HS-5 (cell line): ENCODE data around the gene SURF4.

Experiments
- DNase-seq: peaks from one replicate; pipeline ENCODE4 v3.0.0-alpha.2; 2012; ENCODE audit warnings: low read depth

SURF4 gene

DNA sequence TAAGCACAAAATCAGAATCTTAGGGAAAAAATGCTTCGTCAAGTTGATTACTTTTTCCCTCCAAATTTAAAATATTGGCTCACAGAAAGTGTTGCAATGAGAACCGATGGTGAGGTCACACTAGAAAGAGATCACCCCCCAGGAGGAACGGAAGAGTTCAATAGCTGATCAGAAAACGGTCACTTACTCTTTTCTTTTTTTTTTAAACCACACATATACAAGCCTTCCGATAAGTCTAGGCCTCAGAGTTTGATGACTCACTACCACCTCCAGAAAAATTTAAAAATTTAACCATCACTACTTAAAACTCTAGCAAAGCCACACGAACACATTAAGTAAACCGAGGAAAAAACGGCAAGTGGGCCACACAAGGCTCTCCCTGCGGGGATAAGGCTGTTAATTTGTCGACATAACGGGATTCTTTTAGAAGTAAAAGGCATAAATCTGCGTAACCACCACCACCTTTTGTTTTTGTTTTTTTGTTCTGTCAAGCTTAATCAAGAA is 1.2 kb downstream of the SURF4 start:
- DNase-seq, result peak; percentile 46

- no peak for DNase-seq
These were observed 3.7 kb downstream of the SURF4 start for GRCh38 chr9:133372144-133372543.

DNA sequence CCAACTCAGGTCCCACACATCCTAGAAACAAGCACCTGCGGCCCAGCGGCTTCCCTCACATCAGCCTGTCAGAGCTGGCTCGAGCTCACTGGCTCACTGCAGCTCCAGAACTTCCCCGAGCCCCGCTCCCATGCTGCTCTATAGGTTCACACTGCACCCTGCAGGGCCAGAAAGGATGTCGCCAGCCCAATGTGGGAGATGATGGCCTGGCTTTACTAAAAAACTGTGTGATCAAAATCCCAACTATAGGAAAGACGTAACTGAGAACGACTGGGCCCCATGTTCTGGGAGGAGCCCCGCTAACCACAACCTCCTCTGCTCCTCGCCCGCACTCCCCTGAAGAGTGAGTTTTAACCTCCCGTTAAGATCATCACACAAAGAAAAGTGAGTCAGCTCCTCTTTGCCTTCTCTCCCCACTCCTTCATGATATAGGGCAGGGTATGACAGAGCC is 4.6 kb downstream of the SURF4 start:
- no peak for DNase-seq

DNA sequence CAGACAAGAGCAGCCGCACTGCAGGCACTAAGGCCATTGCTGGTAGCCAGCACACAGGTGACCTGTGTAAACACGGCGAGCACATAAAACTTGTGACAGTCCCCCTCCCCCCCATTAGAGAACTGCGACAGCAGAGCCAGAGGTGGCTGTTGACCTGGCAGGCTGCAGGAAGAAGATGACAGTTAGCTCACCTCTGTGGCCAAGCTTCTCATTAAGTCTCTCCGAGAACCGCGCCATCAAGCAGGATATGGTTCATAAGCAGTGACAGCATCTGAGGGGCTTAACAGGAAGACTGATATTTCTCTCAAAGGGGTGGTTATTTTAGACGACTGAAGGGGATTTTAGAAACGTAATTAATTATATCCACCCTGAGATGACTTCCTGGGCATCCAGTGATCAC is 5.2 kb downstream of the SURF4 start:
- DNase-seq, result no peak

- no peak for DNase-seq
These were observed 5.9 kb downstream of the SURF4 start for GRCh38 chr9:133369933-133370332.

- DNase-seq, result no peak
These were observed 6.4 kb downstream of the SURF4 start for GRCh38 chr9:133369422-133369821.

DNA sequence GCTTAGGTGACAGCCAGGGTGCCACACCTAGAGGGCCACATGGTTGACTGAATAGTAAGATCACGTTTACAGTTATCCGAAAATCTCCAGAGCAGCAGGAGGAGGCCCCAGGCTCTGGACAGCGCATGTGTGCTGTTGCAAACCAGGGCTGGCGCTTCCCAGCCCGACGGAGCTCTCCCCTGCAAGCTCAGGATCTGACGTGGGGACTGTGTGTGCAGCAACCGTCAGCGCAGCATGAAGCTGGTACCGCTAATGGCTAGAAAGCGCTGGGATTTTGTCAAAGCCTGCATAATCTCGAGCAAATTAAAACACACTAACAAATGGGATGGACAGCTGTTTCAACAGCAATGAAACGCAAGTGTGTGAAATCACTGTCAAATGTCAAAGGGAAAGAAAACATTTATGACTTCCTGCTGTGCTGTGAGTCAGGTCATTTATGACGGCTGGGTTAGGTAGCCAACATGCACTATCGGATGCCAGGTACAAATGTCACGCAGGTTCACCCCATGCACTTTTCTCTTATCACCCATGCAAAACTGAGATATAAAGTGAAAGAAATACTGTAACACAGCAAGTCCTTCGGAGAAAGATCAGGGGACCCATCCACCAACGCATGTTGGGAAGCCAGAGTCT is 7.5 kb downstream of the SURF4 start:
- DNase-seq, result no peak

DNA sequence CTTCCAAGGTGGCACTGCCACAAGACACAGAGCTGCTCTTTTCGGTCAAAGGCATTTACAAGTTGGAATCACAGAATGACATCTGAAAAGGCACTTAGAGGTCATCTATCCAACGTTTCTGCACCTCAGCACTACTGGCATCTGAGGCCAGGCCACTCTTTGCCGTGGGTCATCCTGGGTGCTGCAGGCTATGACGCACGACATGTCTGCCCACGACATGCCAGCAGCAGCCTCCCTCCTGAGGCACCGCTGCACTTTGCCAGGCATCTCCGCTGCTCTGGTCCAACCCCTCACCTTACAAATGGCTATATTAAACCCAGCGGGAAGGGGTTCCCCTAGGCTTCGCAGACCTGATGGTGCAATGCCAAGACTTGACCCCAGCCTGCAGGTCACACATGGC is 8.1 kb downstream of the SURF4 start:
- no peak for DNase-seq

- no peak for DNase-seq
These were observed 8.6 kb downstream of the SURF4 start for GRCh38 chr9:133367221-133367620.

GRCh38 chr9:133366435-133366834 is 9.4 kb downstream of the SURF4 start:
- DNase-seq, result no peak

GRCh38 chr9:133362359-133363044 is 13.4 kb downstream of the SURF4 start:
- DNase-seq, result no peak

DNA sequence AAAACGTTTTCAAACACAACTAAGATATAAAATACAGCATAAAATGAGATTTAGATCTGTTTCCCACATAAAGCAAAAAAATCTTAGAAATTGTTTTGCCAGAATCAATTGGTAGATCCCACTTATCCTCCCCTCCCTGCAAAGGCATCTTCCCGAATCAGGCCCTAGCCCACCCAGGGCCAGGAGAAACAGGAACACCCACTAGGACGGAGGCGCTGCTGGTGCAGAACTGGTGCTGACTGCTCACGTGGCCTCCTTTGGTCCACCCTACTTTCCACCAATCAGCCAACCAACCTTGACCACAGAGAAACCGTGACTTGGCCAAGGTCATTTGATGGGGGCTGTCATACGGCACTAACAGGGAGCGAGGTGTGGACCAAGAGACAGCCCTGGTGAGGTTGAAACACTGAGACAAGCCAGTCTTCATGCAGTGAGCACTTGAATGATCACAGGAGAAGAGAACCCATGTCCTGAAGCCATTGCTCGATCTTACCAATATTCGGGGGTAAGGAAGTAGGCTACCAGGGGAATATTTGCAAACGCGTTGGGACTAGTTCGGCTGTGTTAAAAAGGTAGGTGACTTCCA is 14.3 kb downstream of the SURF4 start:
- DNase-seq, result no peak

DNA sequence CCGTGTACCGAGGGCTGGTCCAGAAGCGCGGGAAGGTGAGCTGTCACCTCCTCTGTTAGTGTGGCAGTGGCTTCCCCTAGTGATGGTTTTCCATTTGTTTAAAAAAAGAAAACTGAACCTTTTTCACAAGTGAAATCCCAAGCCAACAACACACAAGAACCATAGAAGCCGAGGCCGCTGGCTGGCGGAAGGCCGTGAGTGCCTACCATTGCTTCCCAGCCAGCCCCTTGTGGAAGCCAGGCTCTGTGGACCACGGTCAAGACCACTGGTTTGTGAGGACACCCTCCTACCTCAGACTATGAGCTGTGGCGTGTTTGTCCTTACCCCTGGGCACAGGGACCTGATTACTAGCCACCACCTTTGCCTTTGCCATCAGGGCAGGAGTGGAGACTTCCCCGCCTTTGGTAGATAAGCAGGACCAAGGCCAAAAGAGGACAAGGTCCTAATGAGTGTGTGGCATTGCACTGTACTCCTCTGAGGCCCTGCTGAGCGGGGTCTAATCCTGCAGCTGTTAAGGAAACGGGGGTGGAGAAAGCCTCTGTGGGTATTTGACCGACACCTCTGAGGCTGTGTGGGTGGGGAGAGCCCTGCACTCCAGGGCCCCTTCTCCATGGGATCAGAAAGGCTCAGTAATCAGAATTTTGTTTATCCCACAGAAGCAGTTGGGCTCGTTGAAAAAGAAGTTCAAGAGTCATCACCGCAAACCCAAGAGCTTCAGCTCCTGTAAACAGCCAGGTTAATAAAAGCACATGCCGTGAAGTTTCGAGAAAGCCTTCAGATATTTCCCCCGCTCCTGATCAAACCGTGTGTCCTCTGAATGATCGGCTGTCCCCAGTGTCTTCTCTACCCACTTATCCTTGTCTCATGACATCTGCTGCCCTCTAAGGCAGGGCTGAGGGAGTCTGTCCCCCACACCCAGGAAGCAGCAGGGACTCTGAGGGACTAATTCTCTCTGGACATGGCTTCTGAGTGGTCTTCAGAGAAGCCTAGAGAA is 15.2 kb downstream of the SURF4 start:
- no peak for DNase-seq

- no peak for DNase-seq
These were observed 16.3 kb downstream of the SURF4 start for GRCh38 chr9:133359399-133360175.

DNA sequence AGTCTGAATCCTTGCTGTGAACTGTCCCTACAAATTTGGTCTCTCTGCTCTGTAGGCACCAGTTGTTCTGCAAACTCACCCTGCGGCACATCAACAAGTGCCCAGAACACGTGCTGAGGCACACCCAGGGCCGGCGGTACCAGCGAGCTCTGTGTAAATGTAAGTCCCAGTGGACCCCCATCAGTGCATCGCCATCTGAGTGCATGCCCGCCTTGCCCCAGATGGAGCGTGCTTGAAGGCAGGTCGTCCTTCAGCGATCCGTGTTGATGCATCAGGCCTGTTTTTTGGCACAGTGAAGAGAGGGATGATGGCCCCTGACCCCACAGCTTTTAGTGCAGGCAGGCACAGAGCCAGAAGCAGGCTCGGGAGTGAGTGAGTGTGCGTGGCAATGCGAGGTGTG is 18.2 kb downstream of the SURF4 start:
- no peak for DNase-seq

DNA sequence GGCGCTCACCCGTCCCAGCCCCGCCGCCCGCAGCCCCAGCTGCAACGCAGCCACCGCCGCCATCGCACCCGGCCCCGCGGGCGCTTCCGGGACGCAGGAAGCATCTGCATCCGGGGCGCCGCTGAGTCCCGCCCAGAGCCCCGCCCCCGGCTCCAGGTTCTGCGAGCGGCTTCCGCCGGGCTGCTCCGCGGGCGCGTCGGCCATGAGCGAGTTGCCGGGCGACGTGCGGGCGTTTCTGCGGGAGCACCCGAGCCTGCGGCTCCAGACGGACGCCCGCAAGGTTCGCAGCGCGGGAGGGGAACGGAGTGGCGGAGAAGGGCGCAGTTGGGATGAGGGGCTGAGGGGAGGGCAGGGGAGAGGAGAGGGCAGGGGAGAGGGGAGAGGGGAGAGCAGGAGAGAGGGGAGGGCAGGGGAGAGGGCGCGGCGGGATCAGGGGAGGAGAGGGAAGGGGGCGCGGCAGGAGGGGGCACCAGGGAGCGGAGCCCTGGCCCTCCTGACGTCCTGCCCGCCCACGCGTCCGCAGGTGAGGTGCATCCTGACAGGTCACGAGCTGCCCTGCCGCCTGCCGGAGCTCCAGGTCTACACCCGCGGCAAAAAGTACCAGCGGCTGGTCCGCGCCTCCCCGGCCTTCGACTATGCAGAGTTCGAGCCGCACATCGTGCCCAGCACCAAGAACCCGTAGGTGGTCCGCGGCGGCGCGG is 19.3 kb downstream of the SURF4 start, which contains the start of the genes SURF1 and SURF2:
Gene SURF1 (minus strand): TSS at position 97 of the 701 bp plus-strand sequence. CDS start 34 bp downstream, at position 63.
Gene SURF2 (plus strand): TSS at position 160 of the 701 bp plus-strand sequence. CDS start 43 bp downstream, at position 203.
- DNase-seq, result no peak

DNA sequence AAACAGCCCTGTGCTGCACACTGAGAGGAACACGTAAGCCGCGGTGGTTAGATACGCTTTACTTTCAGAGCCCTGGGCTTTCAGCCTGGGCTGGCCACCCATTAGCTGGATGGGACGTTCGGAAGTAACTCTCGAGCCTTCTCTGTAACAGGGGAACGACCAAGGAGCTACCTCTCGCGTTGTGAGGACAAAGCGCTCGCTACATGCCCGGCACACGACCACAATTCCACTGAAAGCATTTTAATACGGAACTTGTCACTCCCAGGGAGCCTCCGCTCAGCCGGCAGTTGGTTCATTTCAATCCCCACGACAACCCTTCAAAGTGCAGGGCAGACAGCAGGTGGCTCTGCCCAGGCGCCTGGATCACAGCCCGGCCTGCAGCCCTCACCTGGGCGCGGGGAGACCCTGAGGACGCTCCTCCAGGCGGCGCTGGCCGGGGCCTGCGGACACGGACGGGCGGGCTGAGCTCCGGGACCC is 19.9 kb downstream of the SURF4 start:
- DNase-seq, result no peak

- no peak for DNase-seq
These were observed 21.1 kb downstream of the SURF4 start for GRCh38 chr9:133354766-133355165.

DNA sequence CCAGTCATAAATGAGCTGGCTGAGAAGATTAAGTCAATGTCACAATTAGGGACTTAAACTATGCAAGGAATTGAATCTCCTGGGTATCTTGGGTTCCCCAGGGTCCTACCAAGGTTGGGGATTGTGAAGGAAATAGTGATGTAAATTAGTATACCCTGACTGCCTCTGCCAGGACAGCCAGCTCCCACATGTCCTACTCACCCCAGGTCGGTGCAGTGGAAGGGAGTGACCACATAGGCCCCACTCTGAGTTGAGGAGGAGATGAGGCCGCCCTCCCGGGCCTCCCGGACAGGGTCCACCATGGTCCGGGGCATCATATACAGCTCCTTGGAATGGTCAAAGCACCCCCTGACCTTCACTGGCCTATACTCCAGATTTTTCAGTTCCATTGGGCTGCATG is 22.3 kb downstream of the SURF4 start:
- DNase-seq, result no peak

DNA sequence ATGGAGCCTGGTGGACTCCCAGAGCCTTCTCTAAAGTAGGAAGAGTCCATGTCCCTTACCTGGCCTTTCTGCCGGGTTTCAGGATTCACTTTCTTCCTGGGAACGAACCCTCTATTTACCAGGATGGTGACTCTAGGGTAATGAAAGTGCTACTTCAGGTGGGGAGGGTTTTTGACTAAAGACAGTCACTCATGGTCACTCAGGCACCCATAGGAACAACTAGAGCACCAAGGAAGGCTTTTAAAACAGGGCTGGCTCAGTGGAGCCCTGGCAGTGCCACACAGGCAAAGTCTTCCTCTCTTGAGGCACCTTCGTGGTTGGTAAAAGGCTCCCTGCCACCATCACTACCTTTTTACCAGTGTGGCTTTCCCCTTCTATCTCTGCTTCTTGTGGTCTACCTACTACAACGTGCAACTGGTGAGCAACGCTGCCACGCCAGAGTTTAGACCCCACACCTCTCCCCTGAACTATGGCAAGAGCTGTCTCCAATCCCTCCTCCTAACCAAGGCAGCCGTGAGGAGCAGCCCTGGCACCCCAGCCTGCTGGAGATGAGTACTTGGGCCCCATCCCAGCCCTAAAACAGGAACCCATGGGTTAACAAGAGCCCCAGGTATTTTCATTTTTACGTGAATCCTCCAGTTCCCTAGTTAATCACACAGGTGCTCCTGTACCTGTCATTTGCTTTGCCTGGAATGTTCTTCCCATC is 23.1 kb downstream of the SURF4 start:
- DNase-seq, result no peak
